LNCAP (cell line): ENCODE measurements around the gene DEK.

ENCODE experiments used
- TF ChIP-seq, protein P1 (sequence below): fragments of 450-650 bp; IDR thresholded peaks from 2 replicates; pipeline ENCODE4 v1.5.1; 2017; ENCODE audit warnings: mild to moderate bottlenecking

DEK gene

DNA sequence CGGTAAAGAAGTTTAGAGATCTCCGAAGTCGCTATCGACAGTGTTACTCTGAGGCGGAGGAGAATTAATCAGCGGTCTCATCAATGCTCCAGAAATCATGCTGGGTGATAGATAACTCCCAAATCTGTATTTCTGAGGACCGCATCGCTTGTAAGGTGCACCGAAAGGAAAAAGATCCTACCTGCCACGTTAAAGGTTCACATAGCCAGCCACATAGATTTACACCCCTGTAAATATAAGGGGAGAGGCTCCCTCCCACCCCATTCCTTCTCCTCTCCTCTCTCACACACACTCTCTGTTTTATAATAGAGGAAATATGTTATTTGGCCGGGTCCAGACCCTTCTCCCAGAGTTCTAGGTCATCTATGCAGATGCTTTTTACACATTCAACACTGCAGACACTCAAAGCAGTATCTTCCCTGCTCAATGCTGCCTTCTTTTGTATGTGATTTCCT, 620 bp upstream of the DEK start:
- TF ChIP-seq, protein P1, sequence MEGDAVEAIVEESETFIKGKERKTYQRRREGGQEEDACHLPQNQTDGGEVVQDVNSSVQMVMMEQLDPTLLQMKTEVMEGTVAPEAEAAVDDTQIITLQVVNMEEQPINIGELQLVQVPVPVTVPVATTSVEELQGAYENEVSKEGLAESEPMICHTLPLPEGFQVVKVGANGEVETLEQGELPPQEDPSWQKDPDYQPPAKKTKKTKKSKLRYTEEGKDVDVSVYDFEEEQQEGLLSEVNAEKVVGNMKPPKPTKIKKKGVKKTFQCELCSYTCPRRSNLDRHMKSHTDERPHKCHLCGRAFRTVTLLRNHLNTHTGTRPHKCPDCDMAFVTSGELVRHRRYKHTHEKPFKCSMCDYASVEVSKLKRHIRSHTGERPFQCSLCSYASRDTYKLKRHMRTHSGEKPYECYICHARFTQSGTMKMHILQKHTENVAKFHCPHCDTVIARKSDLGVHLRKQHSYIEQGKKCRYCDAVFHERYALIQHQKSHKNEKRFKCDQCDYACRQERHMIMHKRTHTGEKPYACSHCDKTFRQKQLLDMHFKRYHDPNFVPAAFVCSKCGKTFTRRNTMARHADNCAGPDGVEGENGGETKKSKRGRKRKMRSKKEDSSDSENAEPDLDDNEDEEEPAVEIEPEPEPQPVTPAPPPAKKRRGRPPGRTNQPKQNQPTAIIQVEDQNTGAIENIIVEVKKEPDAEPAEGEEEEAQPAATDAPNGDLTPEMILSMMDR: no peak

DNA sequence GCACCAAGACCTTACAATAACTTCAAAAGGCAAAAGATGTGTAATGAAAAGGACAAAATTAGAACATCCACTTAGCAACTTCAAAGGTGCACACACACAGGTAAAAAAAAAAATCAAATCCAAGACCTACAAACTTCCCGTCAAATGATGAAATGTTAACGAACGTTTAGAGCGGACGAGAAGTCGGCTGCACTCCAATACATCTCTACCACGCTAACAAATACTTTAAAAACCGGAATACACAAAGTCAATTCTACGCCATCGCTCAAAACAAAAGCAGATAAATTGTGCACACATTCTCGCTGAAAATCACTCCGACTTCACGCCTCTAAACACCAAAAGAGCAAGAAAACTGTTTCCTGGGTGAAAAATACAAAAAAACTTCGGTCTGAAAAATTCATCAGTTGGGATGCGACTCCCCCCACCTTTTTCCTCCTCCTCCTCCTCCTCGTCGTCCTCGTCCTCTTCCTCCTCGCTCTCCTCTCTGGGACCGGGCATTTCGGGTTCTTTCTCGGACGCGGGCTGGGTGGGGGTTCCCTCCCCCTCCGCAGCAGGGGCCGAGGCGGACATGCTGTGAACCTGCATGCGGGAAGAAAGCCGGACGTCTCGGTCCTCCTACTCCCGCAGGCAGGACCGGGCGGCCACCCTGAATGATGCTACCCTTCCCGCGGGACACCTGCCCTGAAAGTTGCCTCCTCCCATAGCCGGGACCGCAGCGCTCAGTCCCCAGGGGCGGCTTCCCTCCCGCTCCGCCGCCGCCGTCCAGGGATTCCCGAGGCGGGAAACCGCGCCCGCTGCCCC, 712 bp downstream of the DEK start:
- TF ChIP-seq, protein P1: no peak

- TF ChIP-seq, protein P1: no peak
These were observed 1.5 kb downstream of the DEK start for GRCh38 chr6:18262702-18263417.

- TF ChIP-seq, protein P1: no peak
These were observed 2.5 kb downstream of the DEK start for GRCh38 chr6:18261877-18262276.

DNA sequence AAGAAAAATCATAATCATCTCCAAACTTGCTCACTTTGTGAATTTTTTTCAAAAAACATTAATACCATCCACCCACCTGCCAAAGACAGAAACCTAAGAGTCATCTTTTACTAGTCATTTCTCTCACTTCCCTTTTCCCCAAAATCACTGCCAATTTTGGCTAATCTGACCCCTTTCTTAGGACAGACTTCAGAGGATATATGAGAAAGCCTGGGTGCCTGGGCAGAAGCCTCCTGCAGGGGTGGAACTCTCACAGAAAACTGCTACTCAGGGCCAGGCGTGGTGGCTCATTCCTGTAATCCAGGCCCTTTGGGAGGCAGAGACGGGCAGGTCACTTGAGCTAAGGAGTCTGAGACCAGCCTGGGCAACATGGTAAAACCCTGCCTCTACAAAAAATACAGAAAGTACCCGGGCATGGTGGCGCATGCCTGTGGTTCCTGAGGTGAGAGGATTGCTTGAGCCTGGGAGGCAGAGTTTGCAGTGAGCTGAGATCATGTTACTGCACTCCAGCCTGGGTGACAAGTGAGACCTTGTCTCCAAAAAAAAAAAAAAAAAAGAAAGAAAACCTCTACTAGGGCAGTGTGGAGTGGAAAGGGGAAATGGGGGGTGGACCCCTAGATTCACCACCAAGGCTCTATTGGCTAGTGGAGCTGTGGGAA, 3.8 kb downstream of the DEK start:
- TF ChIP-seq, protein P1: no peak

GRCh38 chr6:18259675-18260447, 4.5 kb downstream of the DEK start:
- TF ChIP-seq, protein P1: no peak

DNA sequence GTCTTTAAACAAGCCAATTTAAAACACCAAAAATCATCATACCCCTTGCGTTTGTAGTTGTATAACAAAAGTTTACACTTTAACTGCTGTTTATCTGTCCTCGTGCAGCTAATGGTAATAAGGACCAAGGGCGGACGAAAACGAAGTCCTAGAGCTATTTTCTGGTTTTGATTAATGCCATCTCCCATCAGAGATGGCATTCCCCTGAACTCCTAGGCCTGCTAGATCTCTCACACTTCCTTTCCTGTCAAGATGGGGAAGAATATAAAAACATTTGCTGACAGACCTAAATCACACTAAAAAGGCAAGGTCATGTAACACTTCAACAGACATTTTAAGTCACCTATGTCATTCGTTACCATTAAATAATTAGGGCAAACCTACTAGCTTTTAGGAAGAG, 9.5 kb downstream of the DEK start:
- TF ChIP-seq, protein P1: no peak
